GM12878 (cell line): Measurements from ENCODE around the gene PLD5. TPM values are rescaled to one million over a fixed set of nuclear protein-coding genes. Genes with fewer than 3 reads are reported as not detected.

Experiments used
- ATAC-seq: fragments of 200-7000 bp; cut with Tn5 transposase; 3 replicates; pipeline ENCODE4 v1.9.1; 2020; ENCODE audit warnings: mild to moderate bottlenecking, moderate library complexity
- BruUV-seq: library from RNA; stranded (reverse); fragments of 400-500 nt; replicated peaks from 2 replicates; lab custom pipeline; 2021; lab: Mats Ljungman, UMichigan
- CTCF ChIA-PET: fragments of 300-600 bp; sonication (Branson Sonifier 250); formaldehyde crosslinking; extraction: SDS; loops from one replicate; lab custom pipeline; 2021; ENCODE audit warnings: inconsistent platforms; lab: Yijun Ruan, JAX
- POLR2A ChIA-PET: fragments of 350-600 bp; formaldehyde crosslinking; extraction: SDS; loops from one replicate; lab custom pipeline; 2021; ENCODE audit warnings: inconsistent platforms; lab: Charles Lee
- RAD21 ChIA-PET: fragments of 300-600 bp; sonication (Branson Sonifier 250); formaldehyde crosslinking; loops from one replicate; lab custom pipeline; 2023; ENCODE audit warnings: antibody characterized with exemption; ENCODE audit not compliant: unreplicated experiment; lab: Charles Lee
- SMC1A ChIA-PET: fragments of 300-600 bp; sonication (Branson Sonifier 250); formaldehyde crosslinking; loops from one replicate; lab custom pipeline; 2023; ENCODE audit not compliant: unreplicated experiment, uncharacterized antibody; lab: Charles Lee
- DNase-seq: peaks from one replicate; pipeline ENCODE4 v3.0.0-alpha.2; 2011; ENCODE audit warnings: low read depth, low spot score
- FAIRE-seq: peaks from 3 replicates; lab custom pipeline; 2011; peaks lifted over from hg19 to GRCh38; lab: Jason Lieb, UNC
- H2AFZ ChIP-seq: 2 replicates; pipeline ENCODE4 v1.6.0; 2011; ENCODE audit warnings: low read depth, low read length, control low read depth; ENCODE audit not compliant: control insufficient read depth
- H3K27ac ChIP-seq: 2 replicates; pipeline ENCODE4 v1.5.1; 2011; ENCODE audit warnings: control low read depth; ENCODE audit not compliant: control insufficient read depth, insufficient read depth
- H3K27me3 ChIP-seq, 2 experiments: replicated peaks in 1 of 2; 2 replicates each; pipeline versions ENCODE4 v1.6.0 to v1.6.1; 2011; ENCODE audit warnings: low read length in 1 of 2; ENCODE audit not compliant: control insufficient read depth in 2 of 2, insufficient read depth in 2 of 2
- H3K36me3 ChIP-seq, 2 experiments: 2 replicates each; pipeline ENCODE4 v1.5.1; 2011; ENCODE audit warnings: low read length in 1 of 2; ENCODE audit not compliant: control insufficient read depth in 2 of 2, insufficient read depth in 2 of 2
- H3K4me1 ChIP-seq: 2 replicates; pipeline ENCODE4 v1.6.1; 2011; ENCODE audit warnings: mild to moderate bottlenecking, low read length, moderate library complexity, mixed read lengths; ENCODE audit not compliant: control insufficient read depth, insufficient read depth
- H3K4me2 ChIP-seq: 2 replicates; pipeline ENCODE4 v1.6.0; 2011; ENCODE audit warnings: control low read depth; ENCODE audit not compliant: control insufficient read depth, insufficient read depth
- H3K4me3 ChIP-seq: fragments of 200-600 bp; sonication (generic); 2 replicates; pipeline ENCODE4 v1.5.1; 2016
- H3K79me2 ChIP-seq: 2 replicates; pipeline ENCODE4 v1.6.0; 2011; ENCODE audit warnings: low read length; ENCODE audit not compliant: control insufficient read depth, insufficient read depth
- H3K9ac ChIP-seq: 2 replicates; pipeline ENCODE4 v1.8.0; 2011; ENCODE audit warnings: low read length, control low read depth, mixed read lengths; ENCODE audit not compliant: control insufficient read depth, insufficient read depth
- H3K9me3 ChIP-seq: replicated peaks from 3 replicates; pipeline ENCODE4 v1.5.1; 2011; ENCODE audit warnings: mild to moderate bottlenecking, low read length; ENCODE audit not compliant: control insufficient read depth, insufficient read depth
- H4K20me1 ChIP-seq: 2 replicates; pipeline ENCODE4 v1.6.0; 2011; ENCODE audit not compliant: control insufficient read depth, insufficient read depth
- JUNB ChIP-seq: IDR thresholded peaks from 2 replicates; pipeline ENCODE4 v1.6.1; 2016; ENCODE audit warnings: antibody characterized with exemption, mild to moderate bottlenecking
- MYC ChIP-seq: IDR thresholded peaks from 2 replicates; pipeline ENCODE4 v1.6.1; 2011; ENCODE audit warnings: mild to moderate bottlenecking, low read length, moderate library complexity, inconsistent platforms; ENCODE audit not compliant: insufficient read depth, insufficient replicate concordance, insufficient read length, severe bottlenecking
- RELA ChIP-seq: fragments of 450-650 bp; IDR thresholded peaks from 2 replicates; pipeline ENCODE4 v1.8.0; 2014; ENCODE audit warnings: borderline replicate concordance; ENCODE audit not compliant: partially characterized antibody
- SREBF1 ChIP-seq: IDR thresholded peaks from 2 replicates; pipeline ENCODE4 v1.6.1; 2012; ENCODE audit warnings: mild to moderate bottlenecking, low read length
- WGBS: methylation state at CpG from one replicate; pipeline ENCODE4 v1.1.6; 2016; ENCODE audit warnings: low lambda C conversion rate; ENCODE audit not compliant: insufficient replicate concordance, insufficient coverage; ENCODE audit errors: missing lambda C conversion rate; 5-methylcytosine and 5-hydroxymethylcytosine counted together
- in situ Hi-C: fragments of 300-500 bp; cut with MboI; formaldehyde crosslinking; loops from 9 replicates; pipeline ENCODE4 v1.14.3; 2018; ENCODE audit warnings: mixed read lengths
- intact Hi-C: fragments of 100-400 bp; cut with micrococcal nuclease; formaldehyde crosslinking; loops from one replicate; pipeline ENCODE4 v1.14.2; 2022; ENCODE audit not compliant: unreplicated experiment
- polyA plus RNA-seq, 11 experiments: library from polyadenylated mRNA; depleted of rRNA in 4 of 11; unstranded in 6 of 11; stranded (reverse) in 5 of 11; fragments of >200 nt; fragmentation: Nextera tagmentation in 4 of 11; fragmentation: Illumina TruSeq in 1 of 11; extraction: Ambion mirVana in 4 of 11; extraction: Trizol in 1 of 11; gene quantifications; 1 replicate in 1 of 11; 2 replicates in 10 of 11; pipeline versions ENCODE4 v1.2.1 to v1.2.3, GENCODE V29; 2011 to 2016; ENCODE audit warnings: inconsistent platforms in 2 of 11, missing spikeins in 2 of 11, low read depth in 1 of 11
- total RNA-seq, 4 experiments: library from RNA; depleted of rRNA in 3 of 4; stranded (reverse); fragments of >200 nt in 3 of 4; fragmentation: Illumina TruSeq in 1 of 4; extraction: Trizol in 1 of 4; gene quantifications; 2 replicates each; pipeline versions ENCODE4 v1.2.1 to v1.2.3, GENCODE V29; 2013 to 2021
- TF ChIP-seq, protein P1 (sequence below): IDR thresholded peaks from 2 replicates; pipeline ENCODE4 v1.6.1; 2012; ENCODE audit warnings: low read depth, low read length, improper control_type of control experiment
- TF ChIP-seq, protein P2 (sequence below): fragments of 450-650 bp; IDR thresholded peaks from 2 replicates; pipeline ENCODE4 v1.6.1; 2017; ENCODE audit warnings: antibody characterized with exemption, mild to moderate bottlenecking, moderate library complexity
- TF ChIP-seq, protein P3 (sequence below): fragments of 450-650 bp; formaldehyde crosslinking; IDR thresholded peaks from 2 replicates; pipeline ENCODE4 v1.5.0; 2022; ENCODE audit warnings: mild to moderate bottlenecking, missing genetic modification characterization
- TF ChIP-seq, protein P4 (sequence below): IDR thresholded peaks from 2 replicates; pipeline ENCODE4 v1.6.1; 2011; ENCODE audit warnings: mild to moderate bottlenecking, low read depth, low read length, moderate library complexity; ENCODE audit not compliant: insufficient replicate concordance

PLD5 gene
- total and polyA plus RNA-seq, 10 of the 15 experiments (the other 5 are each of a cell fraction or from before 2014, with no cell fraction given), result not detected

DNA sequence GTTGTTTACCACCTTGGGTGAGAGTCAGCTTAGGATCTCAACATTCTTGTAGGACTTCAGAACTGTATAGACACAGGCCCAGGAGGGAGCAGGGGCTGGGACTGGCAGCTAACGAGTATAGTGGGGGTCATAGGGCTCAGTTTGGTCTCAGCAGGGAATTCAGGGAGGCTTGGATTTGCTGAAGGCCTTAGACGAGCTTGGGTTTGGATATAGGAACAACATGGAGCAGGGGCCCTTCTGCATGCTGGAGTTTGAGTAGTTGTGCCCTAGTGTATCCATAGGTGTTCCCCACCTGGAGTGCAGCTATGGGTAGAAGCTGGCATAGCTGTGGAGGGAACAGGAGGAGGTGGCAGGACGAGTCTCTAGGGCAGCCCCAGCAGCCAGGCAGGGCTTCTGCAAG, 462.2 kb downstream of the PLD5 start:
- RAD21 ChIA-PET, result no interaction called here
- Histone ChIP-seq H4K20me1 (no peaks in the 10 kb centered on the region), H3K79me2 (no peaks in the 10 kb centered on the region), H3K4me2 (no peak overlapping the region), H3K27ac (no peak overlapping the region), H3K4me3 (no peak overlapping the region), H2AFZ (no peak overlapping the region), H3K27me3 (no peaks in the 10 kb centered on the region), H3K36me3 (no peaks in the 10 kb centered on the region), H3K4me1 (peaks cover 6% of the 10 kb centered on the region; the same call in 1 of the 2 replicates), H3K9ac (no peak overlapping the region), H3K9me3 (no peaks in the 10 kb centered on the region)
- POLR2A ChIA-PET, result no interaction called here
- intact Hi-C loops (no loop called here), in situ Hi-C loops (no loop called here)
- WGBS, result 0% methylated on average over 3 of the region's 3 CpGs
- DNase-seq, result no peak
- TF ChIP-seq, protein P1, sequence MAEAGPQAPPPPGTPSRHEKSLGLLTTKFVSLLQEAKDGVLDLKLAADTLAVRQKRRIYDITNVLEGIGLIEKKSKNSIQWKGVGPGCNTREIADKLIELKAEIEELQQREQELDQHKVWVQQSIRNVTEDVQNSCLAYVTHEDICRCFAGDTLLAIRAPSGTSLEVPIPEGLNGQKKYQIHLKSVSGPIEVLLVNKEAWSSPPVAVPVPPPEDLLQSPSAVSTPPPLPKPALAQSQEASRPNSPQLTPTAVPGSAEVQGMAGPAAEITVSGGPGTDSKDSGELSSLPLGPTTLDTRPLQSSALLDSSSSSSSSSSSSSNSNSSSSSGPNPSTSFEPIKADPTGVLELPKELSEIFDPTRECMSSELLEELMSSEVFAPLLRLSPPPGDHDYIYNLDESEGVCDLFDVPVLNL, result no peak
- TF ChIP-seq SREBF1, result no peak
- TF ChIP-seq, protein P2, sequence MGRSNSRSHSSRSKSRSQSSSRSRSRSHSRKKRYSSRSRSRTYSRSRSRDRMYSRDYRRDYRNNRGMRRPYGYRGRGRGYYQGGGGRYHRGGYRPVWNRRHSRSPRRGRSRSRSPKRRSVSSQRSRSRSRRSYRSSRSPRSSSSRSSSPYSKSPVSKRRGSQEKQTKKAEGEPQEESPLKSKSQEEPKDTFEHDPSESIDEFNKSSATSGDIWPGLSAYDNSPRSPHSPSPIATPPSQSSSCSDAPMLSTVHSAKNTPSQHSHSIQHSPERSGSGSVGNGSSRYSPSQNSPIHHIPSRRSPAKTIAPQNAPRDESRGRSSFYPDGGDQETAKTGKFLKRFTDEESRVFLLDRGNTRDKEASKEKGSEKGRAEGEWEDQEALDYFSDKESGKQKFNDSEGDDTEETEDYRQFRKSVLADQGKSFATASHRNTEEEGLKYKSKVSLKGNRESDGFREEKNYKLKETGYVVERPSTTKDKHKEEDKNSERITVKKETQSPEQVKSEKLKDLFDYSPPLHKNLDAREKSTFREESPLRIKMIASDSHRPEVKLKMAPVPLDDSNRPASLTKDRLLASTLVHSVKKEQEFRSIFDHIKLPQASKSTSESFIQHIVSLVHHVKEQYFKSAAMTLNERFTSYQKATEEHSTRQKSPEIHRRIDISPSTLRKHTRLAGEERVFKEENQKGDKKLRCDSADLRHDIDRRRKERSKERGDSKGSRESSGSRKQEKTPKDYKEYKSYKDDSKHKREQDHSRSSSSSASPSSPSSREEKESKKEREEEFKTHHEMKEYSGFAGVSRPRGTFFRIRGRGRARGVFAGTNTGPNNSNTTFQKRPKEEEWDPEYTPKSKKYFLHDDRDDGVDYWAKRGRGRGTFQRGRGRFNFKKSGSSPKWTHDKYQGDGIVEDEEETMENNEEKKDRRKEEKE, result no peak
- FAIRE-seq, result no peak
- CTCF ChIA-PET, result no interaction called here
- ATAC-seq, result no peak
- SMC1A ChIA-PET, result no interaction called here
- BruUV-seq, result no TSS peak

DNA sequence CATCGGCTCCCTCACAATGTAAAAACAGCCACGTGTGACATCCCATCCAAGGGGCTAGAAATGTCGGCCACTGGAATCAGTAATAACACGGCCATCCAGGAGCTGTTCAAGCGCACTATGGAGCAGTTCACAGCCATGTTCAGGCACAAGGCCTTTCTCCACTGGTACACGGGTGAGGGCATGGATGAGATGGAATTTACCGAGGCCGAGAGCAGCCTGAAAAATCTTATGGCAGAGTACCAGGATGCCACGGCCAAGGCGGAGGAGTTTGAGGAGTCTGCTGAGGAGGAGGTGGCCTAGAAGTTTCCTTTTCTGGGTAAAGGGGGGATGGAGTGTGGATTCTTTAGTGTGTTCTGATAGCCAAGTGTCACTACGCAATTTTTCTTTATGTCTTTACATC, 464.5 kb downstream of the PLD5 start:
- Histone ChIP-seq H4K20me1 (no peaks in the 10 kb centered on the region), H3K27ac (no peak overlapping the region), H3K4me1 (peaks cover 6% of the 10 kb centered on the region; the same call in 1 of the 2 replicates), H3K36me3 (no peaks in the 10 kb centered on the region), H3K9me3 (no peaks in the 10 kb centered on the region), H3K79me2 (no peaks in the 10 kb centered on the region), H2AFZ (no peak overlapping the region), H3K4me2 (no peak overlapping the region), H3K9ac (no peak overlapping the region), H3K4me3 (no peak overlapping the region), H3K27me3 (no peaks in the 10 kb centered on the region)
- ChIA-PET POLR2A (no interaction called here), SMC1A (no interaction called here), CTCF (no interaction called here), RAD21 (no interaction called here)
- FAIRE-seq (no peak), ATAC-seq (no peak), DNase-seq (no peak)
- intact Hi-C loops (no loop called here), in situ Hi-C loops (no loop called here)
- no TSS peak for BruUV-seq
- WGBS, result 67% methylated on average over 11 of the region's 11 CpGs
- TF ChIP-seq RELA (no peak), JUNB (no peak), MYC (no peak)
- TF ChIP-seq, protein P3, sequence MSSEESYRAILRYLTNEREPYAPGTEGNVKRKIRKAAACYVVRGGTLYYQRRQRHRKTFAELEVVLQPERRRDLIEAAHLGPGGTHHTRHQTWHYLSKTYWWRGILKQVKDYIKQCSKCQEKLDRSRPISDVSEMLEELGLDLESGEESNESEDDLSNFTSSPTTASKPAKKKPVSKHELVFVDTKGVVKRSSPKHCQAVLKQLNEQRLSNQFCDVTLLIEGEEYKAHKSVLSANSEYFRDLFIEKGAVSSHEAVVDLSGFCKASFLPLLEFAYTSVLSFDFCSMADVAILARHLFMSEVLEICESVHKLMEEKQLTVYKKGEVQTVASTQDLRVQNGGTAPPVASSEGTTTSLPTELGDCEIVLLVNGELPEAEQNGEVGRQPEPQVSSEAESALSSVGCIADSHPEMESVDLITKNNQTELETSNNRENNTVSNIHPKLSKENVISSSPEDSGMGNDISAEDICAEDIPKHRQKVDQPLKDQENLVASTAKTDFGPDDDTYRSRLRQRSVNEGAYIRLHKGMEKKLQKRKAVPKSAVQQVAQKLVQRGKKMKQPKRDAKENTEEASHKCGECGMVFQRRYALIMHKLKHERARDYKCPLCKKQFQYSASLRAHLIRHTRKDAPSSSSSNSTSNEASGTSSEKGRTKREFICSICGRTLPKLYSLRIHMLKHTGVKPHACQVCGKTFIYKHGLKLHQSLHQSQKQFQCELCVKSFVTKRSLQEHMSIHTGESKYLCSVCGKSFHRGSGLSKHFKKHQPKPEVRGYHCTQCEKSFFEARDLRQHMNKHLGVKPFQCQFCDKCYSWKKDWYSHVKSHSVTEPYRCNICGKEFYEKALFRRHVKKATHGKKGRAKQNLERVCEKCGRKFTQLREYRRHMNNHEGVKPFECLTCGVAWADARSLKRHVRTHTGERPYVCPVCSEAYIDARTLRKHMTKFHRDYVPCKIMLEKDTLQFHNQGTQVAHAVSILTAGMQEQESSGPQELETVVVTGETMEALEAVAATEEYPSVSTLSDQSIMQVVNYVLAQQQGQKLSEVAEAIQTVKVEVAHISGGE, result no peak
- TF ChIP-seq, protein P4, sequence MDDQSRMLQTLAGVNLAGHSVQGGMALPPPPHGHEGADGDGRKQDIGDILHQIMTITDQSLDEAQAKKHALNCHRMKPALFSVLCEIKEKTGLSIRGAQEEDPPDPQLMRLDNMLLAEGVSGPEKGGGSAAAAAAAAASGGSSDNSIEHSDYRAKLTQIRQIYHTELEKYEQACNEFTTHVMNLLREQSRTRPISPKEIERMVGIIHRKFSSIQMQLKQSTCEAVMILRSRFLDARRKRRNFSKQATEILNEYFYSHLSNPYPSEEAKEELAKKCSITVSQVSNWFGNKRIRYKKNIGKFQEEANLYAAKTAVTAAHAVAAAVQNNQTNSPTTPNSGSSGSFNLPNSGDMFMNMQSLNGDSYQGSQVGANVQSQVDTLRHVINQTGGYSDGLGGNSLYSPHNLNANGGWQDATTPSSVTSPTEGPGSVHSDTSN, result no peak
